Natural killer cell treated with Interleukin-12 subunit alpha and Interleukin-12 subunit beta and Interleukin-15 and Interleukin-18, amount 100 ng/mL, for 72 hours (primary cell): ENCODE results near the gene NOTCH1. TPM values are rescaled to one million over a fixed set of nuclear protein-coding genes. Genes with fewer than 3 reads are reported as not detected.

Source experiments
- ATAC-seq, 2 donors: fragments of 150-1000 bp; cut with Tn5 transposase in 1 of 2; sonication (Bioruptor Pico), chemical (Tn5 transposase) in 1 of 2; 2 replicates each; pipeline ENCODE4 v1.10.0; 2021
- DNase-seq: peaks from one replicate; pipeline ENCODE4 v3.0.0; 2022; ENCODE audit warnings: low spot score
- H3K27ac Mint-ChIP-seq, 2 donors: 1 replicate in 1 of 2; 2 replicates in 1 of 2; pipeline ENCODE4 v1.8.0; 2022; ENCODE audit warnings: mixed read lengths in 2 of 2, mild to moderate bottlenecking in 1 of 2, moderate library complexity in 1 of 2
- H3K27me3 Mint-ChIP-seq, 2 donors: 1 replicate in 1 of 2; 2 replicates in 1 of 2; pipeline ENCODE4 v1.8.0; 2022; ENCODE audit warnings: mixed read lengths in 2 of 2
- H3K36me3 Mint-ChIP-seq: one replicate; pipeline ENCODE4 v1.8.0; 2022; ENCODE audit warnings: mixed read lengths
- H3K4me1 Mint-ChIP-seq, 2 donors: 1 replicate in 1 of 2; 2 replicates in 1 of 2; pipeline ENCODE4 v1.8.0; 2022; ENCODE audit warnings: low read depth in 2 of 2, mixed read lengths in 2 of 2, mild to moderate bottlenecking in 1 of 2
- H3K4me3 Mint-ChIP-seq: one replicate; pipeline ENCODE4 v1.8.0; 2022; ENCODE audit warnings: mixed read lengths
- H3K9me3 Mint-ChIP-seq: 2 replicates; pipeline ENCODE4 v1.8.0; 2022; ENCODE audit warnings: mixed read lengths
- total RNA-seq, 2 donors: library from RNA; stranded (reverse); gene quantifications; one replicate each; pipeline ENCODE4 v1.2.3, GENCODE V29; 2022

The NOTCH1 gene
- total RNA-seq, 2 donors from 2014 or later = 57.3 to 85.0 TPM

DNA sequence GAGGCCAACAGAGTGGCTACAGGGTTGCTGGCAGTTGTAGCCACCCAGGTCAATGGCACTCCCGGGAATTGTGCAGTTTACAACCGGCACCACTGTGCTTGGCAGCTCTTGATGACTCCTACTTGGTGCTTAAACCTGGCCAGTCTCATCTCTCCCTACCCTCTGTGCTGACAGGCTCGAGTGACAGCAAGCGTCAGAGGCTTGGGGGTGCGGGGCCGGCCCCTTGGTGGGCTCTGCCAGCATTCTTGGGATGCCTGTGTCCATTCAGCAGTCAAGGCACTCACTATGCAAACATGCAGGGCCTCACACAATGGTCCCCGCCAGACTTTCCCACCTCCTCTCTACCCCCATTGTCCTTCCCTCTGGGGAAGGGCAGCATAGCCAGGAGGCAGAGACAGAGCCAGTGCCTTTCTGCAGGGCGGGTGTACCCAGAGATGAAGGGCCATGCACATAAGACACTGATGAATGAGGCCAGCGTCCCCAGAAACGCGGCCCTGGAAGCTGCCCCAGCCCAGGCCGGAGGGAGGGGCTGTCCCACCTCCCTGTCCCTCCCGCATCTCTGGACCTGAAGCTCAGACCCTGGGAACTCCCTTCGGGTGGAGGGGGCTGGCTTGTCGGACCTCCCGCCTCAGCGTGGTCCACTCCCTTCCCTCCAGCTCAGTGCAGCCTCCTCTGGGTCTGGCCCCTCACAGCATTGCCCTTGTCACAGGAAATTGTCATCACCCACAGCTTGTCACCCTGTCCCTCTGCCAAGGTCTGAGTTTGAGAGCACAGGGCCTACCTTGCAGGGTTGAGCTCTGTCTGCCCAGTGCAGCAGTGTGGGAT is 26.4 kb upstream of the NOTCH1 start:
- Mint-ChIP-seq H3K27me3 (no peaks in the 10 kb centered on the region), H3K36me3 (no peaks in the 10 kb centered on the region), H3K27ac (peak overlapping the region; percentile 31 to 53), H3K4me1 (peaks cover 40 to 42% of the 10 kb centered on the region in 2 donors), H3K4me3 (peak overlapping the region; percentile 67), H3K9me3 (peaks cover 4% of the 10 kb centered on the region)
- ATAC-seq = peak; percentile 86 to 87
- no peak for DNase-seq

DNA sequence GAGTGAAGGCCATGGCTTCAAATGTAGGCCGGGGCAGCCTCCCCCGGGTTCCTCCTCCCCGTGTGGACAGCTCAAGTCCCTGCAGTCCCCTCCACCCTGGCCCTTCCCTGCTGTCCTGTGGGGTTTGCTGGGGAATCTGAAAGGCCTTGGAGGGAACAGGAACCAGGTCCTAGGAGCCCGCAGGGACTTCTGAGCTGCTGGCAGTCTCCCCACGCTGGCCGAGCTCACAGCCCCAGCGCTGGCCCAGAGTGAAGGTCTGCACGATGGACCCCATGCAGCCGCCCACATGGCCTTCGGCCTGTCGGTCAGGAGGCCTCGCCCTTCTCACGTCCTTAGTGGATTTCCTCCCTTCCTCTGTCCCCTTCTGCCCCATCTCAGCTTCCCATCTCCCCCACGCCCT is 25.7 kb upstream of the NOTCH1 start:
- H3K9me3 Mint-ChIP-seq = peaks cover 4% of the 10 kb centered on the region
- peaks cover 39 to 42% of the 10 kb centered on the region in 2 donors for H3K4me1 Mint-ChIP-seq
- H3K4me3 Mint-ChIP-seq = peak overlapping the region; percentile 29

DNA sequence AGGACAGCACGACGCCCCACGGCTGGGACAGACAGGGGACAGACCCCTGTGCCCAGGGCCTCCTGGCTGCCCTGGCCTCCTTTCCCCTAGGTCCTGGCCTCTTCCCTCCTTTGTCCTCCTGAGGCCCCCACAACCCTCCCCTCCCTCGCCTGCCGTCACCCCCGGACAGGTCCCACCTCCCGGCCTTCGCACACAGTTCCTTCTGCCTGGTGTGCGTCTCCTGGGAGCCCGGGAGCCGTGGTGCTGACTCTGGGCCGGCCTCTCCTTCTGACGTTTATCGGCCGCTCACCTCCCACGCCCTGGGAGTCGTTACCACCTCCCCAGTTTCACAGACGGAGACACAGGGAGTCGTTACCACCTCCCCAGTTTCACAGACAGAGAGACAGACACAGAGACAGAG is 25.1 kb upstream of the NOTCH1 start:
- ATAC-seq = no peak
- H3K4me1 Mint-ChIP-seq = peaks cover 33 to 40% of the 10 kb centered on the region in 2 donors

More for the DNA sequence above, 25.7 kb upstream of the NOTCH1 start:
- ATAC-seq (no peak), DNase-seq (no peak)
- Mint-ChIP-seq H3K27me3 (no peaks in the 10 kb centered on the region), H3K27ac (peak overlapping the region in 1 of 2 donors; percentile 53), H3K36me3 (no peaks in the 10 kb centered on the region)

DNA sequence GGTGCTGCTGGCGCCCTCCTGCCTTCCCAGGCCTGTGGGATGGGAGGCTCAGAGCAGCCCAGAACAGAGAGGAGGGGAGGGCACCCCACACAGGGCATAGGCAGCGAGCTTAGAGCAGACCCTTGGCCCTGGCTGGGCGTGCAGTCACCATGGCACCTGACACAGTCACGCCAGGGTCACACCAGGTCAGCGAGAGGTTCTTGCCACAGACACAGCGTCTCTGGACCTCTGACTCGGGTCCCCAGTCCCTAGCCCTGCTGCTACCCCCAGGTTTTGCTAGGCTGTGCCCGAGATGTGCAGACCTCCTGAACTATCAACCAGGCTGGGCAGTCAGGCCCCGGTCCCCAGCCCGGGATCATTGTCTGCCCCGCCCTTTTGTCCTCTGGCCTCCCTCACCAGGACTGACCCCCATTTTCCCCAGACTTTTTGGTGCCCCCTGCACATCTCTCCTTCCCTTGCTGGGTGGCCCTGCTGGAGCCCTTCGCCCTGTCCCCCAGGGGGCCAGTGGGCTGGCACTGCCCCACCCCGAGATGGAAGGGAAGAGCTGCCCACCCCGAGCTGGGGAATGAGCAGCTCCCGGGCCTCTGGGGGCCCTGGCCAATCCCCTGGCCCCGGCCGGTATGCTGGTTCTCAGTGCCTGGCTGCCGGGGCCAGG is 24.5 kb upstream of the NOTCH1 start:
- H3K27me3 Mint-ChIP-seq = no peaks in the 10 kb centered on the region
- no peak overlapping the region for H3K4me3 Mint-ChIP-seq
- ATAC-seq (no peak), DNase-seq (no peak)
- H3K4me1 Mint-ChIP-seq = peaks cover 37 to 43% of the 10 kb centered on the region in 2 donors
- no peaks in the 10 kb centered on the region for H3K36me3 Mint-ChIP-seq
- peaks cover 4% of the 10 kb centered on the region for H3K9me3 Mint-ChIP-seq
- peak overlapping the region in 1 of 2 donors; percentile 30 for H3K27ac Mint-ChIP-seq

More for the DNA sequence above, 25.1 kb upstream of the NOTCH1 start:
- no peaks in the 10 kb centered on the region for H3K27me3 Mint-ChIP-seq
- H3K27ac Mint-ChIP-seq = no peak overlapping the region
- DNase-seq = no peak
- H3K4me3 Mint-ChIP-seq = no peak overlapping the region
- no peaks in the 10 kb centered on the region for H3K36me3 Mint-ChIP-seq
- H3K9me3 Mint-ChIP-seq = peaks cover 4% of the 10 kb centered on the region

DNA sequence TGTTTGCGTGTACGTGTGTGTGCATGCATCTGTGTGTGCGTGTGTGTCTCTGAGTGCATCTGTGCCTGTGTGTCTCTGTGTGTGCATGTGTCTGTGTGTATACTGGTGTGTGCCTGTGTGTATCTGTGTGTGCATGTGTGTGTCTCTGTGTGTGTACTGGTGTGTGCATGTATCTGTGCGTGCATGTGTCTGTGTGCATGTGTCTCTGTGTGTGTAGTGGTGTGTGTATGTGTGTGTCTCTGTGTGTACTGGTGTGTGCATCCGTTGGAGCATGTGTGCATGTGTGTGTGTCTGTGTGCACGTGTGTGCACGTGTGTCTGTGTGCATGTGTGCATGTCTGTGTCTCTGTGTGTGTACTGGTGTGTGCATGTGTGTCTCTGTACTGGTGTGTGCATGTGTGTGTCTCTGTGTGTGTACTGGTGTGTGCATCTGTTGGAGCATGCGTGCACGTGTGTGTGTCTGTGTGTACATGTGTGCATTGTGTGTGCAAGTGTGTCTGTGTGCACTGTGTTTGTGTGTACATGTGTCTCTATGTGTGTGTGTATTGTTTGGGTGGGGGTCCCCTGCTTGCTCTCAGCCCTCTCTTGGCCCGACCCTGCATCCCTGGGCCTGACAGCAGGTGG is 23.8 kb upstream of the NOTCH1 start:
- H3K4me1 Mint-ChIP-seq = peaks cover 42 to 47% of the 10 kb centered on the region in 2 donors
- H3K36me3 Mint-ChIP-seq = no peaks in the 10 kb centered on the region
- DNase-seq (no peak), ATAC-seq (no peak)
- H3K4me3 Mint-ChIP-seq = peak overlapping the region; percentile 30
- peak overlapping the region in 1 of 2 donors; percentile 30 for H3K27ac Mint-ChIP-seq
- H3K9me3 Mint-ChIP-seq = peaks cover 4% of the 10 kb centered on the region
- H3K27me3 Mint-ChIP-seq = no peaks in the 10 kb centered on the region

DNA sequence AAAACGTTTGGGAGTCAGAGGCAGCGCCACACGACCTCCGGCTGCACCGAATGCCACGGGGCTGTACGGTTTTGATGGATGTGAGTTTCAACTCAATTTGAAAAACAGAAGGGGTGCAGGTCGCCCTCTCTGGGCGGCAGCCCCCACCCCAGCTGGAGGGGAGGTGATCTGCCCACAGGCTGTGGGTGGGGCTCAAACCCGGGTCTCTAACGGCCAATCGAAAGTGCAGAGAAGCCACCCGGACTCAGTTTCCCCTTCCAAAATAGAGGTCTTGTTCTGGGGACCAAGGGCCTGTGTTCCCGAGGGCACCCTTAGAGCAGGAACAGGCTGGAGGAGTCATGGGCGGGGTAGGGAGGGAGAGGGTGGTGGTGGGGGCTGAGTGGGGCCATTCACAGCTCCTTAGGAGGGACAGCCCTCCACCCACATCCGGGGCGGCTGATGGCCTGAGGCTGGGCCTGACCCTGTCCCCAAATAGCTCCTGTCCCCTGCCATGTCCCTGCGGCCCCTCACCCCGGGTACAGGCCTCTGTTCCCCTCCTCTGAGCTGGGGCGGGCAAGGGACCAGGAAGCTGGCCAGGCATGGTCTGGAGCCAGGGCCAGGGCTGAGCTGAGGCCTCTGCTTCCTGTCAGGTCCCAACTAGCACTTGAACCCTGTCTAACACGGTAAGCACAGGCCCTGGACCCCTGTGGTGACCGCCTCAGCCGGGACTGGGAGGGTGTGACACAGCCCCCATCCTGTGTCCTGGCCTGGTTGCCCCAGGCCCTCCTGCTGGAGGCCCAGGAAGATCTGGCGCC is 22.6 kb upstream of the NOTCH1 start:
- Mint-ChIP-seq H3K4me1 (peaks cover 34 to 40% of the 10 kb centered on the region in 2 donors), H3K9me3 (peaks cover 4% of the 10 kb centered on the region), H3K36me3 (no peaks in the 10 kb centered on the region), H3K27ac (no peak overlapping the region), H3K27me3 (no peaks in the 10 kb centered on the region), H3K4me3 (no peak overlapping the region)
- DNase-seq (no peak), ATAC-seq (no peak)

DNA sequence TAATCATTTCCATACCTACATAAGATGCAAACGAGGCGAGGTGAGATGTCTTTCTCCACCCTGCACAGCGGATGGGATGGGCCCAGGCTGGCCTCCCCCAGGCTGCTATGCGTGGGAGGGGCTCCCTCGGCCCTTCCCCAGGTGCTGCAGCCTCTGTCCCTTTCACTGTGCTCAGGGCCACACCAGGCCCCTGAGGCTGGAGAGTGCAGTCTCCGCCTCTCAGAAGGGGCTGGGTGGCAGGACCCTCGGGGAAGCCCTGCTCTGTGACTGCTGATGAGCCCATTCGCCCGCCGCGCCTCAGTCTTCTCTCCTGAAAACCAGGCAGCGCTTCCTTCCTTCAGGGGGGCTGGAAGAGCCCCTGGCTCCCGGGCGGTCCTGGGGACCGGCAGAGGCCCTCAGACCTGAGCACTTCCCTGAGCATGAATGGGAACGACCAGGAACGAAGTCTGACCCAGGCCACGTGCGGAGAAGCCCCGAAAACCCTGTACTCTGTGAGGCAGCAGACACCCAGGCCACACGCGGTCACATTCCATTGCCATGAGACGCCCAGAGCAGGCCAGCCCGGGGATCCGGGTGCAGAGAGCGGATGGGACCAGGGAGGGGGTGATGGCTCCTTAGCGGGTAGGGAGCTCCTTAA is 21.9 kb upstream of the NOTCH1 start:
- Mint-ChIP-seq H3K4me1 (peaks cover 29 to 34% of the 10 kb centered on the region in 2 donors), H3K36me3 (no peaks in the 10 kb centered on the region), H3K4me3 (no peak overlapping the region), H3K9me3 (peaks cover 4% of the 10 kb centered on the region), H3K27ac (no peak overlapping the region), H3K27me3 (no peaks in the 10 kb centered on the region)
- DNase-seq (no peak), ATAC-seq (no peak)

DNA sequence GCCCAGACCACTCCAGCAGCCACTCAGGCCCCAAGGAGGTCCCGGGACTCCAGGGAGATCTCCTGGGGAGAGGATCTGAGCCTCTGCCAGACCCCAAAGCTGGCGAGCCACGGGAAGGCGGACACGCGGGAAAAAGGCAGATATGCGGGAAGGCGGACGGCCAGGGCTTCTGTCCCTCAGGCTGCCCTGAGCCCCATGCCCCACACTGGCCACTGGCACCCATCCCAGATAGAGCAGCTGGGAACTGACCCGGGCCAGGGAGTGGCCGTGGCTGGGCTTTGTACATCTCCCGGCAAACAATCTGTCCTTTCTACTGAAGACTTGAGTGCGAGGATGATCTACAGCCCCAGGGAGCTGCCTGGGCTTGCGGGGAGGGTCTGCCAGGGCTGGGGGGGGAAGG is 21.1 kb upstream of the NOTCH1 start:
- H3K36me3 Mint-ChIP-seq = no peaks in the 10 kb centered on the region
- peaks cover 22 to 26% of the 10 kb centered on the region in 2 donors for H3K4me1 Mint-ChIP-seq
- no peak overlapping the region for H3K4me3 Mint-ChIP-seq

DNA sequence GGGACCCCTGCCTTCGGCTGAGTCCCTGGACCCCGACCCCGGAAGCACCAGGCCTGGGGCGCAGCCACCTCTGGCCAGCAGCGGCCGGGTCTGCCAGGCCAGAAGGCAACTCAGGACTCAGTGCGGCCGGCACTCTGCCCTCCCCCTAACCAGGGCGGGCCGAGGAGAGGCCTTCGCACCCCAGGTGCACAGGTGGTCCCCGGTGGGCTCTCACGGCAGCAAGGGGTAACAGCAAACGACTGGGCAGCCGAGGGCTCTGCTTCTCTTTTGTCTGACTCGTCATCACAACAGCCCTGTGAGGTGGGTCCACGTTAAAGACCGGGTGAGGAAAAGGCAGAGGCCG is 20.7 kb upstream of the NOTCH1 start:
- H3K36me3 Mint-ChIP-seq = no peaks in the 10 kb centered on the region
- ATAC-seq = no peak
- H3K4me1 Mint-ChIP-seq = peaks cover 19 to 23% of the 10 kb centered on the region in 2 donors
- peaks cover 4% of the 10 kb centered on the region for H3K9me3 Mint-ChIP-seq
- no peak overlapping the region for H3K4me3 Mint-ChIP-seq
- H3K27me3 Mint-ChIP-seq = no peaks in the 10 kb centered on the region
- DNase-seq = no peak
- H3K27ac Mint-ChIP-seq = no peak overlapping the region

More for the DNA sequence above, 21.1 kb upstream of the NOTCH1 start:
- DNase-seq (no peak), ATAC-seq (no peak)
- peaks cover 4% of the 10 kb centered on the region for H3K9me3 Mint-ChIP-seq
- no peaks in the 10 kb centered on the region for H3K27me3 Mint-ChIP-seq
- H3K27ac Mint-ChIP-seq = no peak overlapping the region

DNA sequence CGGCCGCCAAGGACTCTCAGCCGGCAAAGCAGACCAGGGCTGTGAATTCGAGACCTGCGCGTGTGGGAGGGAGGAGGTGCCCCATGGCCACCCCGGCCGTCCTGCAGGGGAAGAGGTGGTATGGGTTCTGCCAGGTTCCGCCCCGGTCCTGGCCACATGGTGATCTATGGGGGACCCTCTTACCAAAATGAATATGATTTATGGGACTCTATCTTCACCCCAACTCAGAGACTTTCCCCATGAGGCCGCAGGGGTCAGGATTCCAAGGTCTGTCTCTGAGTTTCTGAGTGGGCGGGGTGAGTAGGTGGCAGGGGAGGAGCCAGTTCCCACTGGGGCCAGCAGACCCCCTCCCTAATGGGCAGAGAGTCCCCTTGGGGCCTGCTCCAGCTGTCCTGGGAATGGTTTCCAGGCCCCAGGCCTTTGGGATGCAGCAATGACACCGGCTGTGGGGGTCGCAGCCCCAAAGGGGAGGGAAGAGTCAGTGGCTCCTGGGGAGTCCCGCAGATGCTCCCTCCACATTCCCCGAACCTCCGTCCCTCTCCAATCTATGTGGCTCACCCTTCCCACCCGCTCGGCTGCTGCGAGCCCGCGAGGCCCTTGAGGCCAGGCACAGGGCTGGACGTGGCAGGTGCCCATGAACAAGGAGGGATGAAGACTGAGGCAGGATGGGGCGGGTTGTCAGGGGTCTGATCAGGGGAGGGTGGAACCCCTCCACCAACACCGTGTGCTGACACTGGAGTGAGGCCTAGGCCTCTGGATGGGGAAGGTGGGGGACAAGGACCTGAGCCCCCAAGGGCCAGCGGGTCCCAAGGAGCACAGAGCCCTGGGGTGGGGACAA is 20.1 kb upstream of the NOTCH1 start:
- Mint-ChIP-seq H3K36me3 (no peaks in the 10 kb centered on the region), H3K4me1 (peaks cover 18 to 20% of the 10 kb centered on the region in 2 donors), H3K27ac (no peak overlapping the region), H3K27me3 (no peaks in the 10 kb centered on the region), H3K9me3 (peaks cover 4% of the 10 kb centered on the region), H3K4me3 (no peak overlapping the region)
- DNase-seq (no peak), ATAC-seq (no peak)

DNA sequence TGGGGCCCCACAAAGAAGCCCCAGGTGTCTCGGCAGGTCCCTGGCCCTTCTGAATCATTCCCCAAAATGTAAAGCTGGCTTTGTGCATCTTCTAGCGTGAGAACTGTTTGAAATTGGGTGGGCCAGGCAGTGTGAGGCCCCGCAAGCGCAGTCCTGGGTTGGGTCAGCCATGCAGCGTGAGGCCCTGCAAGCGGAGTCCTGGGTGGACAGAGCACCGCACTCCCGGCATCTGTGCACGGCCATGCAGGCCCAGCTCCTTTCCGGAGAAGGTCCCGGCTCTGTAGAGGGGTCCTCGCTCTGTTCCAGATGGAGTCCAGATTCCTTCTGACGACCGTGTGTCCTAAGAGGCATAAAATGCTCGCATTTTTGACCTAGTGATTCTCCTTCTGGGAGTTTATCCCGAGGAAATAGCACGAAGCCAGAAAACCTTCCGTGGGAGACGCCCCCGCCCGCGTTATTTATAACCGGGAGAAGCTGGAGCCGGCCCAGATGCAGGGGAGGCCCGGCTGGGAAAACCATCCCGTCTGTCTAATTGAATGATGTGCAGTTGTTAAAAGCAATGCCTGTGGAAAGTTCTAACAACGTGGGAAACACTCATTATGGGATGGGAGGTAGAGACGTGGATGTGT is 19.4 kb upstream of the NOTCH1 start:
- Mint-ChIP-seq H3K36me3 (no peaks in the 10 kb centered on the region), H3K4me1 (peaks cover 18 to 20% of the 10 kb centered on the region in 2 donors), H3K27ac (peak overlapping the region in 1 of 2 donors; percentile 16), H3K9me3 (peaks cover 4% of the 10 kb centered on the region), H3K4me3 (no peak overlapping the region), H3K27me3 (no peaks in the 10 kb centered on the region)
- no peak for DNase-seq
- no peak for ATAC-seq

DNA sequence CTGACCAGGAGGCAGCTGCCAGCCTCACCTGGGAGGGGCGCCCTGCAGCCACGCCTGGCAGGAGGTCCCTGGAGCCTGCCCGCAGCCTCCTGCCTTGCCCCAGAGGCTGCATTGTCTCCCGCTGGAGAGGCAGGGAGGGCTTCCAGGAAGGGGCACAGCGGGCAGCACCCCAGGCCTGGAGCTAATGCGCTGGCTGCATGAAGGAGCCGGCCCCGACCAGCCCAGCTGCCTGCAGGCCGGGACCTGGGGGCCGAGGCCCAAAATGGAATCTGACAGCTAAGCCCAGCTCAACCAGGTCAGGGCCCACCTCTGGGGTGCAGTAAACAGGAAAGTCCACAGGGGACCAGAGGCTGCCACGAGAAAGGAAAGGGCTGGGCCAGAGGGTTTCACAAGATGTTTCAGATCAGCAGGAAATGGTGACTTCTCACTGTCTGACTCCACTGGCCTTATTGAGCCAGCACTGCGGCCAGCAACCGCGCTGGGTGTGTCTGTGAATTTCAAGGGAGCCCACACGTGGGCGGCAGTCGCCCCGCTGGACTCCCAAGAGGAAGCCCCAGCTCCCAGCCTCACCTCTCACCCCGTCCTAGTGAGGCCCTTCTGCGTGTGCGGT is 18.6 kb upstream of the NOTCH1 start:
- Mint-ChIP-seq H3K4me1 (peaks cover 13 to 16% of the 10 kb centered on the region in 2 donors), H3K9me3 (peaks cover 2% of the 10 kb centered on the region), H3K27me3 (no peaks in the 10 kb centered on the region), H3K27ac (peak overlapping the region in 1 of 2 donors; percentile 16), H3K36me3 (no peaks in the 10 kb centered on the region), H3K4me3 (no peak overlapping the region)
- peak; percentile 92 to 95 for ATAC-seq
- DNase-seq = peak; percentile 87
